ENCODE data around the gene TRANK1.

DNA sequence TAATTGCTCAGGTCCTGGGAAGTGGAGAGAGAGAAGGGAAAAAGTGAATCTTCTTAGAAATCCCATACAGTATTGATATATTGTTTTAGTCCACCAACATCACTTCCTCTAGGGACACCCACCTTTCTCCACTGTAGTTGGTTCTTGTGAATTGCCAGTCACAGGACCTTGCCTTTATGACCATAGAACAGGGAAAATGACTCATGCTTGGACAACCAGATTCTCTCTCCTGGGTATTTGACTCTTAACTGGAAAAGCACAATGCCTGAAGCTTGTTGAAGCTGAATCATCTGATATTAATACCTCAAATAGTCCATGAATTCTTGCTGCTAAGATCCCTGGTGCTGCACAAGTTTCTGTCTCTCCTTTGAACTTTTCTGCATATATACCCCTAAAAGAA lies 148.0 kb downstream of the TRANK1 start:
- no peak for TF ChIP-seq TAF1 (IDR thresholded peaks at IDR 0.05; ENCODE audit: borderline replicate concordance, insufficient read depth, low read length)
- TF ChIP-seq POLR2AphosphoS5 (IDR thresholded peaks at IDR 0.05; ENCODE audit: low read depth, low read length): no peak

Data from PFSK-1 (cell line).